CD8-positive, alpha-beta memory T cell (primary cell): ENCODE data around the gene WDHD1. TPM values are rescaled to one million over a fixed set of nuclear protein-coding genes. Genes with fewer than 3 reads are reported as not detected.
A peak's percentile ranks its signal among the peaks of the same experiment; 100 is the strongest.
"Not testable (repeated sequence)": the region's sequence is repeated elsewhere in the genome, so short reads cannot be mapped to it uniquely, and the experiment has no call there.

Experiments used
- CTCF ChIA-PET: fragments of 350-600 bp; sonication (Branson Sonifier 250); formaldehyde crosslinking; loops from one replicate; lab custom pipeline; 2021; ENCODE audit warnings: antibody characterized with exemption; lab: Charles Lee
- POLR2A ChIA-PET: fragments of 350-600 bp; sonication (Branson Sonifier 250); formaldehyde crosslinking; loops from one replicate; lab custom pipeline; 2021; ENCODE audit warnings: antibody characterized with exemption; lab: Charles Lee
- DNase-seq, 5 donors: peaks; one replicate each; pipeline versions ENCODE4 v3.0.0 to v3.0.0-alpha.2; 2020 to 2022; ENCODE audit warnings: mixed read lengths in 1 of 5
- H3K27ac ChIP-seq: one replicate; pipeline ENCODE4 v1.7.0; 2013; ENCODE audit warnings: low read depth, mild to moderate bottlenecking, low read length, moderate library complexity
- H3K27me3 ChIP-seq: 2 replicates; pipeline ENCODE4 v1.7.0; 2013; ENCODE audit warnings: low read length, mild to moderate bottlenecking; ENCODE audit not compliant: insufficient read depth, poor library complexity, severe bottlenecking
- H3K36me3 ChIP-seq: 2 replicates; pipeline ENCODE4 v1.7.0; 2013; ENCODE audit warnings: mild to moderate bottlenecking, low read length, moderate library complexity; ENCODE audit not compliant: insufficient read depth
- H3K4me1 ChIP-seq: 2 replicates; pipeline ENCODE4 v1.7.0; 2013; ENCODE audit warnings: mild to moderate bottlenecking, low read length, moderate library complexity; ENCODE audit not compliant: insufficient read depth
- H3K4me3 ChIP-seq: 2 replicates; pipeline ENCODE4 v1.7.0; 2013; ENCODE audit warnings: mild to moderate bottlenecking, low read length
- H3K9me3 ChIP-seq: 2 replicates; pipeline ENCODE4 v1.7.0; 2013; ENCODE audit warnings: mild to moderate bottlenecking, low read length
- H3K27ac Mint-ChIP-seq, 8 donors: one replicate each; pipeline ENCODE4 v1.8.0; 2020 to 2021; ENCODE audit warnings: mixed read lengths in 8 of 8, mild to moderate bottlenecking in 6 of 8, inconsistent platforms in 3 of 8, moderate library complexity in 3 of 8
- H3K27me3 Mint-ChIP-seq, 2 donors: one replicate each; pipeline ENCODE4 v1.8.0; 2020 to 2021; ENCODE audit warnings: mixed read lengths in 2 of 2, mild to moderate bottlenecking in 1 of 2, moderate library complexity in 1 of 2
- H3K36me3 Mint-ChIP-seq, 3 donors: one replicate each; pipeline ENCODE4 v1.8.0; 2020 to 2021; ENCODE audit warnings: mixed read lengths in 3 of 3, inconsistent platforms in 1 of 3, mild to moderate bottlenecking in 1 of 3
- H3K4me1 Mint-ChIP-seq, 3 donors: one replicate each; pipeline ENCODE4 v1.8.0; 2020 to 2021; ENCODE audit warnings: mixed read lengths in 3 of 3, inconsistent platforms in 1 of 3, mild to moderate bottlenecking in 1 of 3
- H3K4me3 Mint-ChIP-seq, 7 donors: one replicate each; pipeline ENCODE4 v1.8.0; 2020 to 2021; ENCODE audit warnings: mixed read lengths in 7 of 7, mild to moderate bottlenecking in 6 of 7, moderate library complexity in 4 of 7, inconsistent platforms in 2 of 7
- H3K9me3 Mint-ChIP-seq, 5 donors: one replicate each; pipeline ENCODE4 v1.8.0; 2020 to 2022; ENCODE audit warnings: mixed read lengths in 5 of 5, mild to moderate bottlenecking in 3 of 5, moderate library complexity in 2 of 5, inconsistent platforms in 1 of 5
- polyA plus RNA-seq: library from polyadenylated mRNA; unstranded; fragments of 300-500 nt; fragmentation: Illumina TruSeq; gene quantifications from one replicate; pipeline ENCODE4 v1.2.3, GENCODE V29; 2021
- total RNA-seq, 2 experiments: library from RNA; stranded (reverse); gene quantifications; one replicate each; pipeline ENCODE4 v1.2.3, GENCODE V29; 2021

Gene WDHD1
- total and polyA plus RNA-seq, 3 experiments from 2014 or later: 3.1 to 56.6 (median 56.3) TPM

DNA sequence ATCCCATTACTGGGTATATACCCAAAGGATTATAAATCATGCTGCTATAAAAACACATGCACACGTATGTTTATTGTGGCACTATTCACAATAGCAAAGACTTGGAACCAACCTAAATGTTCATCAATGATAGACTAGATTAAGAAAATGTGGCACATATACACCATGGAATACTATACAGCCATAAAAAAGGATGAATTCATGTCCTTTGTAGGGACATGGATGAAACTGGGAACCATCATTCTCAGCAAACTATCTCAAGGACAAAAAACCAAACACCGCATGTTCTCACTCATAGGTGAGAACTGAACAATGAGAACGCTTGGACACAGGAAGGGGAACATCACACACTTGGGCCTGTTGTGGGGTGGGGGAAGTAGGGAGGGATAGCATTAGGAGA, 73.3 kb downstream of the WDHD1 start:
- H3K9me3 Mint-ChIP-seq, H3K4me3 Mint-ChIP-seq, CTCF ChIA-PET, H3K4me1 ChIP-seq, H3K36me3 ChIP-seq, DNase-seq, H3K36me3 Mint-ChIP-seq, POLR2A ChIA-PET, H3K4me1 Mint-ChIP-seq, H3K4me3 ChIP-seq, H3K27me3 Mint-ChIP-seq, H3K9me3 ChIP-seq, H3K27ac ChIP-seq, H3K27me3 ChIP-seq, H3K27ac Mint-ChIP-seq: not testable (repeated sequence)

DNA sequence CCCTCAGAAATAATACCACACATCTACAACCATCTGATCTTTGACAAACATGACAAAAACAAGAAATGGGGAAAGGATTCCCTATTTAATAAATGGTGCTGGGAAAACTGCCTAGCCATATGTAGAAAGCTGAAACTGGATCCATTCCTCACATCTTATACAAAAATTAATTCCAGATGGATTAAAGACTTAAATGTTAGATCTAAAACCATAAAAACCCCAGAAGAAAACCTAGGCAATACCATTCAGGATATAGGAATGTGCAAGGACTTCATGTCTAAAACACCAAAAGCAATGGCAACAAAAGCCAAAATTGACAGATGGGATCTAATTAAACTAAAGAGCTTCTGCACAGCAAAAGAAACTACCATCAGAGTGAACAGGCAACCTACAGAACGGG, 74.1 kb downstream of the WDHD1 start:
- peak overlapping the region in 1 of 8 donors; percentile 68 for H3K27ac Mint-ChIP-seq

DNA sequence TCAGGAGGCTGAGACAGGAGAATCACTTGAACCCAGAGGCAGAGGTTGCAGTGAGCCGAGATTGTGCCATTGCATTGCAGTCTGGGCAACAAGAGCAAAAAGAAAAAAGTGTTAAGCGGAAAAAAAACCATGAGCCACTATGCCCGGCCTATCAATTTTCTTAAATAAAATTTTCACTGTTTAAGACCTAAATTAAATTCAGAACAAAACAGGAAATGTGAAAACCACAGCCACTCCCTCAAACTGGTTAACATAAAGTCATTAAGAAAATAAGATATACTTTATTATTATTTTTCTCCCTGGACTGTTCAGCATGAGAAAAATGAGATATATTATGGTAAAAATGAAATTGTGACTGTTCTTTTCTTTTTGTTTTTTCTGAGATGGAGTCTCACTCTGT, 79.7 kb downstream of the WDHD1 start:
- Histone ChIP-seq H3K27ac (no peak overlapping the region), H3K9me3 (no peaks in the 10 kb centered on the region), H3K4me1 (no peaks in the 10 kb centered on the region), H3K27me3 (no peaks in the 10 kb centered on the region), H3K36me3 (no peaks in the 10 kb centered on the region), H3K4me3 (no peak overlapping the region)
- Mint-ChIP-seq H3K4me1 (peaks cover 2 to 22% (median 7%) of the 10 kb centered on the region in 3 donors), H3K27ac (peak overlapping the region in 2 of 8 donors; percentile 15 to 57), H3K36me3 (peaks cover 2 to 10% (median 4%) of the 10 kb centered on the region in 3 donors), H3K9me3 (peaks cover 0 to 8% (median 2%) of the 10 kb centered on the region in 5 donors), H3K4me3 (peak overlapping the region in 1 of 7 donors; percentile 11), H3K27me3 (no peaks in the 10 kb centered on the region)
- DNase-seq: no peak
- ChIA-PET POLR2A (no interaction called here), CTCF (no interaction called here)

More for the DNA sequence above, 74.1 kb downstream of the WDHD1 start:
- POLR2A ChIA-PET, H3K9me3 Mint-ChIP-seq, H3K4me1 ChIP-seq, H3K36me3 Mint-ChIP-seq, H3K4me3 Mint-ChIP-seq, H3K27ac ChIP-seq, H3K4me3 ChIP-seq, H3K36me3 ChIP-seq, H3K27me3 ChIP-seq, H3K9me3 ChIP-seq, CTCF ChIA-PET, H3K4me1 Mint-ChIP-seq, H3K27me3 Mint-ChIP-seq, DNase-seq: not testable (repeated sequence)

DNA sequence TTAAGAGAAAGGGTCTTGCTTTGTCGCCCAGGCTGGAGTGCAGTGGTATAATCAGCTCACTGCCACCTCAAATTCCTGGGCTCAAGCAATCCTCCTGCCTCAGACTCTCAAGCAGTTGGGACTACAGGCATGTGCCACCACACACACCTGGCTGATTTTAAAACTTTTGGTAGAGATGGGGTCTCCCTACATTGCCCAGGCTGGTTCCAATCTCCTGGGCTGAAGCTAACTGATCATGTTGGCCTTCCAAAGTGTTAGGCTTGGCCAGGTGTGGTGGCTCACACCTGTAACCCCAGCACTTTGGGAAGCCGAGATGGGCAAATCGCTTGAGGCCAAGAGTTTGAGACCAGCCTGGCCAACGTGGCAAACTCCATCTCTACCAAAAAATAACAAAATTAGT, 80.4 kb downstream of the WDHD1 start:
- DNase-seq: no peak
- Mint-ChIP-seq H3K36me3 (peaks cover 2 to 10% (median 4%) of the 10 kb centered on the region in 3 donors), H3K27me3 (no peaks in the 10 kb centered on the region), H3K9me3 (peaks cover 0 to 8% (median 2%) of the 10 kb centered on the region in 5 donors), H3K4me1 (peaks cover 2 to 22% (median 7%) of the 10 kb centered on the region in 3 donors), H3K27ac (no peak overlapping the region), H3K4me3 (peak overlapping the region in 1 of 7 donors; percentile 5)
- ChIA-PET POLR2A (no interaction called here), CTCF (interaction anchor here (1.3 kb wide), 1 partner anchor 44 kb away, joined by 5 read pairs; the partner anchor contains the start of gene GCH1)
- Histone ChIP-seq H3K36me3 (no peaks in the 10 kb centered on the region), H3K4me3 (no peak overlapping the region), H3K9me3 (no peaks in the 10 kb centered on the region), H3K27me3 (no peaks in the 10 kb centered on the region), H3K27ac (no peak overlapping the region), H3K4me1 (no peaks in the 10 kb centered on the region)

DNA sequence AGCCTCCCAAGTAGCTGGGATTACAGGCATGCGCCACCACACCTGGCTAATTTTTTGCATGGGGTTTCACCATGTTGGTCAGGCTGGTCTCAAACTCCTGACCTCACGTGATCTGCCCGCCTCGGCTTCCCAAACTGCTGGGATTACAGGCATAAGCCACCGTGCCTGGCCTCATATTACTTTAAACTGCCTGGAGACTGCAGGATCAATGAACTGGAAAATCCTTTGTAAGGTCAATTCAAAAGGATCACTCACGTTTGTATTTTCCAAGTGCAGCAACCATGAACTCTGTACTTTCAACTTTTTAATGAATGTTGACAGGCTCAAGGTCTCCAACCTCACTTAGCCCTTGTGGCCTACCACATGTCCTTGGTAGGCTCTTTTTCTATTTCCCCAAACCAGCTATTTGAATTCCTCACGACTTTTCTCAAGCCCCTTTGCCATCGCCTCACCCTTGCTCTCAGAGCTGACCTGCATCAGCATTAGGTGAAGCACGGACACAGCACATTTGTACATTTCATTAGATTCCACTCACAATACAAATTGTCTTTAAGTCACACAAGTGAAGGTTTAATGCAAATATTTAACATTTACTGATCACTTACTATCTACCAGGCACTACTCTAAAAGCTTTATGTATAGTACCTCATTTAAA, 82.0 kb downstream of the WDHD1 start:
- H3K36me3 Mint-ChIP-seq: peaks cover 2 to 9% (median 4%) of the 10 kb centered on the region in 3 donors

DNA sequence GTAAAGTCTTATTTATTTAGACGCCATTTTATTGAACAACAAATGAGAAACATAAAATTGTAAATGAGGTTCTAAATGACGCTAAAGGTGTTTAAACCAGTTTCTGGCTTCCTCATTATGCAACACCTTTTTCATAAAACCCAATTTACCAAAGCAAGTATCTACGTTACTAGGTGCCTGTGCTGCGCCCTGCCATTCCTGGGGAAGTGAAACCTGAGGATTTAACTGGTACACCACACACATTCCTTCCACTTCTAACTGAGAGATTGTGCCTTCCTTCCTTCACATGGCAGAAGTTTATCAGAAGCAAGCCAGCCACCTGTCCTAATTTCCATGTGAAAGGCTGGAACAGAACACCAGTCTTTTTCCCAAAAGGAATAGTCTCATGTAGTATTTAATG, 84.0 kb downstream of the WDHD1 start:
- no peaks in the 10 kb centered on the region for H3K27me3 ChIP-seq
- H3K9me3 Mint-ChIP-seq: peaks cover 0 to 2% (median 0%) of the 10 kb centered on the region in 5 donors

More for the DNA sequence above, 82.0 kb downstream of the WDHD1 start:
- ChIA-PET CTCF (no interaction called here), POLR2A (no interaction called here)
- peaks cover 2 to 22% (median 7%) of the 10 kb centered on the region in 3 donors for H3K4me1 Mint-ChIP-seq
- no peak for DNase-seq
- Histone ChIP-seq H3K27ac (no peak overlapping the region), H3K9me3 (no peaks in the 10 kb centered on the region), H3K27me3 (no peaks in the 10 kb centered on the region), H3K4me3 (no peak overlapping the region), H3K36me3 (no peaks in the 10 kb centered on the region), H3K4me1 (no peaks in the 10 kb centered on the region)
- H3K4me3 Mint-ChIP-seq: no peak overlapping the region
- no peaks in the 10 kb centered on the region for H3K27me3 Mint-ChIP-seq
- H3K27ac Mint-ChIP-seq: peak overlapping the region in 2 of 8 donors; percentile 56 to 63
- peaks cover 0 to 8% (median 2%) of the 10 kb centered on the region in 5 donors for H3K9me3 Mint-ChIP-seq

DNA sequence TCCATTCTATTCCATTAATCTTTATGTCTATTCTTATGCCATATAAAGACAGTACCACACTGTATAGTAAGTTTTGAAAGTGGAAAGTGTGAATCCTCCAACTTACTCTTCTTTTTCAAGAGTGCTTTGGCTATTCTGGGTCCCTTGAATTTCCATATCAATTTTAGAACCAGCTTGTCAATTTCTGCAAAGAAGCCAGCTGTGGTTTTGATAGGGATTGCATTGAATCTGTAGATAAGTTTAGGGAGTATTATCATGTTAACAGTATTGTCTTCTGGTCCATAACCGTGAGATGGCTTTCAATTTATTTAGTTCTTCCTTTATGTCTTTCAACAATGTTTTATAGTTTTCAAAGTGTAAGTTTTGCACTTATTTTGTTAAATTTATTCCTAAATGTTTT, 90.1 kb downstream of the WDHD1 start:
- no peaks in the 10 kb centered on the region for H3K9me3 ChIP-seq
- no peak for DNase-seq
- Mint-ChIP-seq H3K36me3 (no peaks in the 10 kb centered on the region), H3K4me1 (no peaks in the 10 kb centered on the region), H3K27me3 (no peaks in the 10 kb centered on the region), H3K9me3 (no peaks in the 10 kb centered on the region), H3K27ac (no peak overlapping the region), H3K4me3 (no peak overlapping the region)
- no peaks in the 10 kb centered on the region for H3K27me3 ChIP-seq
- no peaks in the 10 kb centered on the region for H3K4me1 ChIP-seq
- no peak overlapping the region for H3K4me3 ChIP-seq
- POLR2A ChIA-PET: no interaction called here
- H3K36me3 ChIP-seq: no peaks in the 10 kb centered on the region
- CTCF ChIA-PET: no interaction called here
- no peak overlapping the region for H3K27ac ChIP-seq

More for the DNA sequence above, 84.0 kb downstream of the WDHD1 start:
- Mint-ChIP-seq H3K36me3 (peaks cover 2 to 7% (median 4%) of the 10 kb centered on the region in 3 donors), H3K4me3 (no peak overlapping the region), H3K27ac (no peak overlapping the region), H3K4me1 (peaks cover 2 to 15% (median 7%) of the 10 kb centered on the region in 3 donors), H3K27me3 (no peaks in the 10 kb centered on the region)
- ChIA-PET CTCF (no interaction called here), POLR2A (no interaction called here)
- no peaks in the 10 kb centered on the region for H3K4me1 ChIP-seq
- no peaks in the 10 kb centered on the region for H3K9me3 ChIP-seq
- no peak for DNase-seq
- no peak overlapping the region for H3K27ac ChIP-seq
- H3K36me3 ChIP-seq: no peaks in the 10 kb centered on the region
- H3K4me3 ChIP-seq: no peak overlapping the region

DNA sequence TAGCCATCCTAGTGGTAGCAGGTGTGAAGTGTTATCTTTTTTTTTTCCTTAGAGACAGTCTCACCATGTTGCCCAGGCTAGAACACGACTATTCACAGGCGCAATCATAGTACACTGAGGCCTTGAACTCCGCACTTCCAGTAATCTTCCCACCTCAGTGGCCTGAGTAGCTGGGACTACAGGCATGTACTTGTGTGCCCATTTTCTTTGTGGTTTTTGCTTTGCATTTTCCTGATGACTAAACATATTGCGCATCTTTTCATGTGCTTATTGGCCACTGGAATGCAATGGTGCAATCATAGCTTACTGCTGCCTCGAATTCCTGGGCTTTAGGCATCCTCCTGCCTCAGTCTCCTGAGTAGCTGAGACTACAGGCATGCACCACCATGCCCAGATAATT, 90.9 kb downstream of the WDHD1 start:
- no peaks in the 10 kb centered on the region for H3K36me3 Mint-ChIP-seq
- no peaks in the 10 kb centered on the region for H3K9me3 Mint-ChIP-seq
- no peaks in the 10 kb centered on the region for H3K4me1 Mint-ChIP-seq
- no peaks in the 10 kb centered on the region for H3K36me3 ChIP-seq
- no peaks in the 10 kb centered on the region for H3K27me3 Mint-ChIP-seq
- no peaks in the 10 kb centered on the region for H3K4me1 ChIP-seq
- H3K27ac ChIP-seq: no peak overlapping the region
- ChIA-PET POLR2A (no interaction called here), CTCF (no interaction called here)
- no peak for DNase-seq
- no peak overlapping the region for H3K4me3 Mint-ChIP-seq
- no peak overlapping the region for H3K4me3 ChIP-seq
- no peaks in the 10 kb centered on the region for H3K27me3 ChIP-seq
- no peaks in the 10 kb centered on the region for H3K9me3 ChIP-seq
- no peak overlapping the region for H3K27ac Mint-ChIP-seq
